GM12874 (cell line): ENCODE data around the gene SMARCC2.

Source experiments
- TF ChIP-seq, protein P1 (sequence below): IDR thresholded peaks from 2 replicates; pipeline ENCODE4 v1.5.1; 2011; ENCODE audit warnings: low read depth, mild to moderate bottlenecking, control low read depth, low read length, moderate library complexity; ENCODE audit not compliant: insufficient read depth

Gene SMARCC2

DNA sequence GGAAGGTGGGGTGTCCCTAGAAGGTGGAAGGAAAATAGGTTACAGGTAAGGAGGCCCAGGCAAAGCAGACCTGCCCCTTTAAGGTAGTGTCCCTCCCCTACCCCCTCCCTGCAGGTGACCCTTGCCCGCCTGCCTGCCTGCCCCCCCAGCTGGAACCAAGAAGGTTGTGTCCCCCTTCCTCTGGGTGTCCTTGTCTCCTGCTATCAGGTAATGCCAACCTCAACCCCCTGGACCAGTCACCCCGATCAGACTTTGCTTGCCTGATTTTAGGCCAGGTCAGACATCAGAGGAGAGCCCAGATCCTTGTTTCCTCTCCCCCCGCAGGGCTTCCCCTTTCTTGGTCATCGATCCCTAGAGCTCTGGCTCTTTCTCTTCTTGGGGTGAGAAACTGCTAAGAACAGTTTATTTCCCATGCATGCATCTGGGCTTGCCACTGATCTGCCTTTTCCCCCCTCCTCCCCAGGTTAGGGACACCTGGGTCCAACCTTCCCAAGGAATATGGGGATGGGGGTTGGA lies 40.7 kb upstream of the SMARCC2 start, which contains the start of gene SLC39A5:
SLC39A5 (plus strand) TSS at position 136 of the 516 bp plus-strand sequence. CDS start 1,224 bp downstream, outside the sequence.
- TF ChIP-seq, protein P1, sequence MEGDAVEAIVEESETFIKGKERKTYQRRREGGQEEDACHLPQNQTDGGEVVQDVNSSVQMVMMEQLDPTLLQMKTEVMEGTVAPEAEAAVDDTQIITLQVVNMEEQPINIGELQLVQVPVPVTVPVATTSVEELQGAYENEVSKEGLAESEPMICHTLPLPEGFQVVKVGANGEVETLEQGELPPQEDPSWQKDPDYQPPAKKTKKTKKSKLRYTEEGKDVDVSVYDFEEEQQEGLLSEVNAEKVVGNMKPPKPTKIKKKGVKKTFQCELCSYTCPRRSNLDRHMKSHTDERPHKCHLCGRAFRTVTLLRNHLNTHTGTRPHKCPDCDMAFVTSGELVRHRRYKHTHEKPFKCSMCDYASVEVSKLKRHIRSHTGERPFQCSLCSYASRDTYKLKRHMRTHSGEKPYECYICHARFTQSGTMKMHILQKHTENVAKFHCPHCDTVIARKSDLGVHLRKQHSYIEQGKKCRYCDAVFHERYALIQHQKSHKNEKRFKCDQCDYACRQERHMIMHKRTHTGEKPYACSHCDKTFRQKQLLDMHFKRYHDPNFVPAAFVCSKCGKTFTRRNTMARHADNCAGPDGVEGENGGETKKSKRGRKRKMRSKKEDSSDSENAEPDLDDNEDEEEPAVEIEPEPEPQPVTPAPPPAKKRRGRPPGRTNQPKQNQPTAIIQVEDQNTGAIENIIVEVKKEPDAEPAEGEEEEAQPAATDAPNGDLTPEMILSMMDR, result no peak

DNA sequence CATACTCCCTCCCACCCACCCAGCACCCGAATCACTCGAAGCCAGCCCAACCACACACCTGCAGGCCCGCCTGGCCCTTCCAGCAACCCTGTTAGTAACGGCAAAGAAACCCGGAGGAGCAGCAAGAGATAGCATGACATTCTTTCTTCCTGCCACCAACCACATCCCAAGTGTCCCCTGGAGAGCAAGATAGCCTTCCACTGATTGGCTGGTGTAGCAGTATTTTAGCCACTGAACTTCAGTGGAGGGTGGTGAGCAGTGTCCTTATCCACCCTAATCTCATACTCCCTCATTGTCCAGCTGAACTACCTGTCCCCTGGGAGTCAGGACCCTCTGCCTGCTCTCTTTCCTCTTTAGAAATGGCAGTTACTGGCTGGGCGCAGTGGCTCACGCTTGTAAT lies 39.8 kb upstream of the SMARCC2 start:
- TF ChIP-seq, protein P1, result no peak

DNA sequence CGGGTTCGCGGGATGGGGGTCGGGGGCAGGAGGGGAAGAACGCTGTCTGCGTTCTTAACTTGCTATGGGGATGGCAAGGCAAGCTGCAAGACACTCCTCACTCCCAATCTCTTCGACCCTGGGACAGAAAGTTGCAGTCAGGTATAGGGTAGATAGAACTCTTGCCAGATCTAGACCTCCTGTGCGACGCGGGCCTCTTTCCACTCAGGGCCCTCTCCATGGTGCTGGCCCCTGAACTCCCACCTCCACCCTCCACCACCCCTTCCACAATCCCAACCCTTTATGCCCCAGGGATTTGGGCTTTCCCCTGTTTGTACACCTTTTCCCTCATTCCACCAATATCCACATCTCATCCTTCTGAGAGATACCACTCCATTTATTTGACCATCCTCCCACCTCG lies 35.7 kb upstream of the SMARCC2 start:
- TF ChIP-seq, protein P1, result no peak

DNA sequence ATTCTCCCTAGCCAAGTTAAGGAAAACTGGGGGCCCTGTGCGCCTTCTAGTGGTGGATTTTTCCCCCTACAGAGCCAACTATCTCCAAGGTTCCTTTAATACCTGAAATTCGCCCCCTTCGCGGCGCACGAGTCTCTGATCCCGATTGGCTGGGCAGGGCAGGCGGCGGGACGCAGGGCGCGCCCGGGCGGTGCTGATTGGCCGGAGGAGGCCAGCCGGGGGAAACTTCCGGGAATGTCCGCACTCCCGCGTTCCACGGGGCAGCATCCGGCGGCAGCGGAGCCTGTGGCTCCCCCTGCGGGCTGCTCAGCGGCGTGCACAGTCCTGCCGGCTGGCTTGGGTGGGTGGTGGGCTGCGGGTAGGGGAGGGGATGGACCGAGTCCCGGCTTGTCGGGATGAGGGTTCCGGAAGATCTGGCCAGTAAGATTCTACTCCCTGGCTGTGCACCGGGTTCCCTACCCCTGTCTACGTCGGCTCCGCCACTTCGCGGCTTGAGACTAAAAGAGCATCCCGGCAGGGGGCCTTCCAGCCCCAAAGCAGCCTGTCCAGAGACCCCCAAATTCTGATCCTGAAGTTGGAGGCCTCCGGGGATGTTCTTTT lies 34.9 kb upstream of the SMARCC2 start, which contains the start of gene NABP2:
NABP2 (plus strand) TSS at position 241 of the 600 bp plus-strand sequence. CDS start 515 bp downstream, outside the sequence.
- TF ChIP-seq, protein P1, result peak; percentile 84

DNA sequence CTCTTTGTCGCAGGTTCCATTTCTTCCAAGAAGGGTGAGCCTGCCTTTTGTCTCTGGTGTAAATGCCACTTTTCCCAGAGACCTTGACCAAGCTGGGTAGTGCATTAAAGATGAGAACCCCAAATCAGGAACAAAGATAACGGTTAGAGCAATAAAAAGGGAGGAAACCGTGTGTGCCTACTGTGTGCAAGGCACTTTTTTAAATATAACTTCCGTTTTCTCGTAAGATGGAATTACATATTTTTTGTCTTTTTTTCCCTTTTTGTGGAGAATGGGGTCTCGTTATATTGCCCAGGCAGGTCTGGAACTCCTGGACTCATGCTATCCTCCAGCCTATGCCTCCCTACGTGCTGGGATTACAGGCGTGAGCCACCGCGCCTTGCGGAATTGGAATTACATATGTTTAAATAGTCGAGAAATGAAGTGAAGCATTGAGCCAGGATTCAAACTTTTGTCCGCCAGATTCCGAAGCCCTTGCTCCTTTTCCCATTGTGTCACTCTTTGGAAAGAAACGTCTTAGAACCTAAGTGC lies 34.4 kb upstream of the SMARCC2 start:
- TF ChIP-seq, protein P1, result no peak

DNA sequence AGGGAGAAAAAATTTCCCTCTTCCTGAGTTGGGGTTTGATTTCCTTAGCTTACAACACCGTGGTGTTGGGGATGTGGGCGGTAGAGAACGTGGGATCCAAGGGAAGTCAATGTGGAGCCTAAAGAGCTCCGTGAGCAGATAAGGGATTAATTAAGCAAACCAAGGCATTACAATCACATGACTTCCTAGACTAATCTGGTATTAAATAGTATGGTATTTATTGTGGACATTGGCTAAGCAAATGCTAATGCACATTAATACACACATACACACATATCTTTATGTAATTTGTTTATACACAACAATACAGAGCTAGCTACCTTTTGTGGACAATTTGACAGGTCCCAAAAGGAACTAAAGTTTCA lies 33.2 kb upstream of the SMARCC2 start:
- TF ChIP-seq, protein P1, result no peak

DNA sequence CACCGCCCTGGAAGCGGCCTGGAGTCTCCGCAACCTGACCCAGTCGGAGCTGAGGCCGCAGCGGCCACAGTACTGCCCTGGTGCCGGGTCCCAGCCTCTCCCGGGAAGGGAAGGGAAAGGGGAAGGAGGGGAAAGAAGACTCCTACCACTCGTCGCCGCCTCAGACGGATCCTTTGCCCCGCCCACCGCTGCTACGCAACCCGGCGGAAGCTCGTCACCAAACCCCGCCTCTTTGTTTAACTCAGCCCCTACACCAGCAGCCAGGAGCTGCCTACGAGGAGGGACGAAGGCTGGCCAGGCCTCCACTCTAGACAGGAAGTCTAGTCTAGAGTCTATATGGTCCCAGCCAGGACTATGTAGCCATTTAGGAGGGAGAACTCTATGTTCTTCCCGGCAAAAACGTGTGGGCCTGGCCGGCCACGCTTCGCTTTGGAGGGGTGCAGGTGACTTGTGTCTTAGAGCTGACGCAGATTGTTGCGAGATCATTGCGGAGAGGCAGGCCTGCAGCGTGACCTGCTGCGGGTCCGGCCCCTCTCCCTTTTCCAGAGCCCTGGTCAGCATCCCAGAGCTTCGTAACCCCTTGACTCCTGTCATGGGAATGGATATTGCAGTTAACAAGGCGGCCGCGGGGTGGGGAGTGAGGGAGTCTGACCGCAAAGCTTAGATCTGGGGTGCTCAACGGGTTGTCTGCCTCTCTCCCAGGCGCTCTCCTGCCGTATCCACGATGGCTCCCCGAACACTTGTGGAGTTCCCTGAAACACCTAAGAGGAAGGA lies 32.7 kb upstream of the SMARCC2 start, which contains the start of gene RNF41:
RNF41 (minus strand) TSS at position 166 of the 774 bp plus-strand sequence. CDS start 7,875 bp downstream, outside the sequence.
- TF ChIP-seq, protein P1, result no peak
